ENCODE data around the gene USF3.
"Not testable (repeated sequence)": the region's sequence is repeated elsewhere in the genome, so short reads cannot be mapped to it uniquely, and the experiment has no call there.

The USF3 gene

DNA sequence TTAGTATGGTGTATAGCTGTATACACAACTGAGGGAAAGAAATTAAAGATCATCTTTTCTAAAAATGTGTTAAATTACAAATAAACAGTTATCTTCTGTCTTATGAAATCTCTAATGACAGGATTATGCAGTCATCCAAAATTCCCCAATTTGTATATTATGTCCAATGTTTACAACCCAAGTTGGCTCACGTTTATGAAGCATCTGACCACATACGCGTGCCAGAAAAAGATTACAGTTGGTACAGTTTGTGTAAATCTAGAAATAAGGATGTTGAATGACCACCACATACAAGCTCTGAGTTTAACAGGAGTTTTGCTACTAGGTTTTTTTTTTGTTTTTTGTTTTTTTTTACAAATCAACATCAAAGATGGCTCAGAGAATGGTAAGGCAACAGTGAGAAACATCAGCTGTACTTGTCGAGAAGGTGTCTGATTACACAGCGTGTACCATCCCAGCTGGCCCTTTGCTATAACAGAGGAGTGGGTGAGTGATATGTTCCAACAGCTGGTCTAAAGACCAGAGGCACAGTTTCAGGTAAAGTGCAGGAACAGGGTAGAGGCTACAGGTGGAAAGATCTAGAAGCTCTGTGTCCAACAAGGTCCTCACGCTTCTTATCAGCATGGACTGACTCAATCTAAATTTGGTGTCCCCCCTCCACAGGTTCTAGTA is 47.1 kb downstream of the USF3 start:
- DNase-seq (ENCODE audit: low spot score) = no peak
- TF ChIP-seq, protein P1, sequence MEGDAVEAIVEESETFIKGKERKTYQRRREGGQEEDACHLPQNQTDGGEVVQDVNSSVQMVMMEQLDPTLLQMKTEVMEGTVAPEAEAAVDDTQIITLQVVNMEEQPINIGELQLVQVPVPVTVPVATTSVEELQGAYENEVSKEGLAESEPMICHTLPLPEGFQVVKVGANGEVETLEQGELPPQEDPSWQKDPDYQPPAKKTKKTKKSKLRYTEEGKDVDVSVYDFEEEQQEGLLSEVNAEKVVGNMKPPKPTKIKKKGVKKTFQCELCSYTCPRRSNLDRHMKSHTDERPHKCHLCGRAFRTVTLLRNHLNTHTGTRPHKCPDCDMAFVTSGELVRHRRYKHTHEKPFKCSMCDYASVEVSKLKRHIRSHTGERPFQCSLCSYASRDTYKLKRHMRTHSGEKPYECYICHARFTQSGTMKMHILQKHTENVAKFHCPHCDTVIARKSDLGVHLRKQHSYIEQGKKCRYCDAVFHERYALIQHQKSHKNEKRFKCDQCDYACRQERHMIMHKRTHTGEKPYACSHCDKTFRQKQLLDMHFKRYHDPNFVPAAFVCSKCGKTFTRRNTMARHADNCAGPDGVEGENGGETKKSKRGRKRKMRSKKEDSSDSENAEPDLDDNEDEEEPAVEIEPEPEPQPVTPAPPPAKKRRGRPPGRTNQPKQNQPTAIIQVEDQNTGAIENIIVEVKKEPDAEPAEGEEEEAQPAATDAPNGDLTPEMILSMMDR (IDR thresholded peaks at IDR 0.05; ENCODE audit: borderline replicate concordance, control extremely low read depth, extremely low read depth, insufficient read depth, missing control alignments) = no peak
- in situ Hi-C loops (cut with MboI; ENCODE audit: low sequenced_read_pairs, unreplicated experiment) = no loop called here

DNA sequence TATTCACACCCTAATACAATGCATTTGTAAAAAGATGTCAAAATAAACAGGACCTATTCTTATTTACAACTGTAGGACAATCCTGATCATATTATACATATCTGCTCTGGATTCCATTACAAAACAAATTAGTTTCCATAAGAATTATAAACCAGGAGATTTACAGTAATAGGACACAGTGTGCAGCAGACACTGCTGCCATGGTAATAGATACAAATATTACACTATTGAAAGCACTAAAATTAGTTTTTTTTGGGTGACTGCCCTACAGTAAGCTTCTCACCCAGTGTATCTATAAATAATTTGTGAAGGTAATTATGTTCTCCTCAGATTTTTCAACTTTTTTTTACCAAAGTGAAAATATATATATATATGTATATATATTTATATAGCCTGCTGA is 47.9 kb downstream of the USF3 start:
- no peak for DNase-seq (ENCODE audit: low spot score)
- TF ChIP-seq, protein P1 (IDR thresholded peaks at IDR 0.05; ENCODE audit: borderline replicate concordance, control extremely low read depth, extremely low read depth, insufficient read depth, missing control alignments) = no peak
- in situ Hi-C loops (cut with MboI; ENCODE audit: low sequenced_read_pairs, unreplicated experiment) = no loop called here

- TF ChIP-seq, protein P1 (IDR thresholded peaks at IDR 0.05; ENCODE audit: borderline replicate concordance, control extremely low read depth, extremely low read depth, insufficient read depth, missing control alignments) = no peak
- in situ Hi-C loops (cut with MboI; ENCODE audit: low sequenced_read_pairs, unreplicated experiment) = no loop called here
- no peak for DNase-seq (ENCODE audit: low spot score)
Observed at GRCh38 chr3:113643583-113643982, 52.9 kb downstream of the USF3 start.

GRCh38 chr3:113638910-113639309 is 57.5 kb downstream of the USF3 start:
- in situ Hi-C loops (cut with MboI; ENCODE audit: low sequenced_read_pairs, unreplicated experiment) = no loop called here
- DNase-seq (ENCODE audit: low spot score) = no peak
- TF ChIP-seq, protein P1 (IDR thresholded peaks at IDR 0.05; ENCODE audit: borderline replicate concordance, control extremely low read depth, extremely low read depth, insufficient read depth, missing control alignments) = no peak

DNA sequence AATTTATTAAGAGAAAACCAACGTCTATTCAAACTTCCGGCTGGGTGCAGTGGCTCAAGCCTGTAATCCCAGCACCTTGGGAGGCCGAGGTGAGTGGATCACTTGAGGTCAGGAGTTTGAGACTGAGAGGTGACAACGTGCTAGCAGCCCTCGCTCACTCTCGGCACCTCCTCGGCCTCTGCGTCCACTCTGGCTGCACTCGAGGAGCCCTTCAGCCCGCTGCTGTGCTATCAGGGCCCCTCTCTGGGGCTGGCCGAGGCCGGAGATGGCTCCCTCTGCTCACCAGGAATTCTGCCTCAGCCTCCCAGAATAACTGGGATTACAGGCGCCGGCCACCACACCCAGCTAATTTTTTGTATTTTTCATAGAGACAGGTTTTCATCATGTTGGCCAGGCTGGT is 58.7 kb downstream of the USF3 start:
- no peak for DNase-seq (ENCODE audit: low spot score)
- in situ Hi-C loops (cut with MboI; ENCODE audit: low sequenced_read_pairs, unreplicated experiment) = no loop called here
- TF ChIP-seq, protein P1 (IDR thresholded peaks at IDR 0.05; ENCODE audit: borderline replicate concordance, control extremely low read depth, extremely low read depth, insufficient read depth, missing control alignments) = no peak

DNA sequence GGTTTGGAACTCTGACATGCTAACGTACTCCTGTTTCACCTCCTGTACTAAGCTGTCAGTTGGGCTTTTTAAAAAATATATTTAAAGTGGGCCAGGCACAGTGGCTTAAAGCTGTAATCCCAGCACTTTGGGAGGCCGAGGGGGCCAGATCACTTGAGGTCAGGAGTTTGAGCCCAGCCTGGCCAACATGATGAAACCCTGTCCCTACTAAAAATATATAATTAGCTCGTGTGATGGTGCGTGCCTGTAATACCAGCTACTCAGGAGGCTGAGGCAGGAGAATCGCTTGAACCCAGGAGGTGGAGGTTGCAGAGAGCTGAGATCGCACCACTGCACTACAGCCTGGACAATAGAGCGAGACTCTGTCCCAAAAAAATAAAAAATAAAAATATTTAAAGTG is 60.4 kb downstream of the USF3 start:
- DNase-seq (ENCODE audit: low spot score); in situ Hi-C loops (cut with MboI; ENCODE audit: low sequenced_read_pairs, unreplicated experiment): not testable (repeated sequence)

- in situ Hi-C loops (cut with MboI; ENCODE audit: low sequenced_read_pairs, unreplicated experiment) = no loop called here
- no peak for DNase-seq (ENCODE audit: low spot score)
- TF ChIP-seq, protein P1 (IDR thresholded peaks at IDR 0.05; ENCODE audit: borderline replicate concordance, control extremely low read depth, extremely low read depth, insufficient read depth, missing control alignments) = no peak
Observed at GRCh38 chr3:113634782-113635474, 61.5 kb downstream of the USF3 start.
